KMS-11 (cell line): Measurements from ENCODE around the gene RBFOX2.

Experiments
- H2AFZ ChIP-seq: fragments of 200-600 bp; sonication (generic); 2 replicates; pipeline ENCODE4 v1.6.1; 2016; ENCODE audit warnings: antibody characterized with exemption, mixed run types, low read depth
- H3K27ac ChIP-seq: fragments of 200-600 bp; sonication (generic); 2 replicates; pipeline ENCODE4 v1.6.1; 2016; ENCODE audit warnings: mild to moderate bottlenecking, mixed run types
- H3K27me3 ChIP-seq: fragments of 200-600 bp; sonication (generic); 2 replicates; pipeline ENCODE4 v1.6.1; 2017; ENCODE audit warnings: mild to moderate bottlenecking, low read depth, mixed run types, moderate library complexity; ENCODE audit not compliant: insufficient read depth
- H3K36me3 ChIP-seq: fragments of 200-600 bp; sonication (generic); 2 replicates; pipeline ENCODE4 v1.6.1; 2017; ENCODE audit warnings: mild to moderate bottlenecking, mixed run types; ENCODE audit not compliant: insufficient read depth
- H3K4me1 ChIP-seq: fragments of 200-600 bp; sonication (generic); 2 replicates; pipeline ENCODE4 v1.6.1; 2016; ENCODE audit warnings: mild to moderate bottlenecking, low read depth, mixed run types; ENCODE audit not compliant: poor library complexity, severe bottlenecking
- H3K4me2 ChIP-seq: fragments of 200-600 bp; sonication (generic); 2 replicates; pipeline ENCODE4 v1.7.0; 2016; ENCODE audit warnings: mild to moderate bottlenecking, mixed run types
- H3K4me3 ChIP-seq: fragments of 200-600 bp; sonication (generic); IDR thresholded peaks from 2 replicates; pipeline ENCODE4 v1.6.1; 2017; ENCODE audit warnings: low read depth, low read length, mixed read lengths; ENCODE audit not compliant: insufficient read depth
- H3K79me2 ChIP-seq: fragments of 200-600 bp; sonication (generic); 2 replicates; pipeline ENCODE4 v1.6.1; 2016; ENCODE audit warnings: low read depth, mixed run types; ENCODE audit not compliant: insufficient read depth
- H3K9ac ChIP-seq: fragments of 200-600 bp; sonication (generic); 2 replicates; pipeline ENCODE4 v1.6.1; 2016; ENCODE audit warnings: mild to moderate bottlenecking, mixed run types
- H4K20me1 ChIP-seq: fragments of 200-600 bp; sonication (generic); 2 replicates; pipeline ENCODE4 v1.6.1; 2016; ENCODE audit warnings: mild to moderate bottlenecking, mixed run types; ENCODE audit not compliant: insufficient read depth
- TF ChIP-seq, protein P1 (sequence below): fragments of 200-600 bp; sonication (generic); conservative IDR thresholded peaks from 2 replicates; pipeline ENCODE4 v1.6.1; 2017; ENCODE audit warnings: low read depth, mild to moderate bottlenecking, antibody characterized with exemption, low read length, moderate library complexity, mixed read lengths

Gene RBFOX2

GRCh38 chr22:35752006-35752862 lies 276.4 kb downstream of the RBFOX2 start:
- H4K20me1 ChIP-seq, result no peaks in the 10 kb centered on the region
- H3K79me2 ChIP-seq, result no peaks in the 10 kb centered on the region
- no peak overlapping the region for H3K9ac ChIP-seq
- no peaks in the 10 kb centered on the region for H3K36me3 ChIP-seq
- H3K4me1 ChIP-seq, result no peaks in the 10 kb centered on the region
- TF ChIP-seq, protein P1, sequence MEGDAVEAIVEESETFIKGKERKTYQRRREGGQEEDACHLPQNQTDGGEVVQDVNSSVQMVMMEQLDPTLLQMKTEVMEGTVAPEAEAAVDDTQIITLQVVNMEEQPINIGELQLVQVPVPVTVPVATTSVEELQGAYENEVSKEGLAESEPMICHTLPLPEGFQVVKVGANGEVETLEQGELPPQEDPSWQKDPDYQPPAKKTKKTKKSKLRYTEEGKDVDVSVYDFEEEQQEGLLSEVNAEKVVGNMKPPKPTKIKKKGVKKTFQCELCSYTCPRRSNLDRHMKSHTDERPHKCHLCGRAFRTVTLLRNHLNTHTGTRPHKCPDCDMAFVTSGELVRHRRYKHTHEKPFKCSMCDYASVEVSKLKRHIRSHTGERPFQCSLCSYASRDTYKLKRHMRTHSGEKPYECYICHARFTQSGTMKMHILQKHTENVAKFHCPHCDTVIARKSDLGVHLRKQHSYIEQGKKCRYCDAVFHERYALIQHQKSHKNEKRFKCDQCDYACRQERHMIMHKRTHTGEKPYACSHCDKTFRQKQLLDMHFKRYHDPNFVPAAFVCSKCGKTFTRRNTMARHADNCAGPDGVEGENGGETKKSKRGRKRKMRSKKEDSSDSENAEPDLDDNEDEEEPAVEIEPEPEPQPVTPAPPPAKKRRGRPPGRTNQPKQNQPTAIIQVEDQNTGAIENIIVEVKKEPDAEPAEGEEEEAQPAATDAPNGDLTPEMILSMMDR, result no peak
- no peak overlapping the region for H3K4me3 ChIP-seq
- H3K27ac ChIP-seq, result no peak overlapping the region
- H3K4me2 ChIP-seq, result no peak overlapping the region
- H3K27me3 ChIP-seq, result no peaks in the 10 kb centered on the region
- no peak overlapping the region for H2AFZ ChIP-seq

- Histone ChIP-seq H3K9ac (no peak overlapping the region), H2AFZ (no peak overlapping the region), H4K20me1 (no peaks in the 10 kb centered on the region), H3K36me3 (no peaks in the 10 kb centered on the region), H3K4me3 (no peak overlapping the region), H3K4me1 (no peaks in the 10 kb centered on the region), H3K27me3 (no peaks in the 10 kb centered on the region), H3K4me2 (no peak overlapping the region), H3K79me2 (no peaks in the 10 kb centered on the region), H3K27ac (no peak overlapping the region)
- TF ChIP-seq, protein P1, result no peak
These were observed 278.8 kb downstream of the RBFOX2 start for GRCh38 chr22:35749808-35750207.

- Histone ChIP-seq H3K4me2 (no peak overlapping the region), H3K9ac (no peak overlapping the region), H3K4me1 (no peaks in the 10 kb centered on the region), H4K20me1 (no peaks in the 10 kb centered on the region), H2AFZ (no peak overlapping the region), H3K79me2 (no peaks in the 10 kb centered on the region), H3K27me3 (no peaks in the 10 kb centered on the region), H3K4me3 (no peak overlapping the region), H3K27ac (no peak overlapping the region), H3K36me3 (no peaks in the 10 kb centered on the region)
- TF ChIP-seq, protein P1, result no peak
These were observed 281.5 kb downstream of the RBFOX2 start for GRCh38 chr22:35746946-35747703.

DNA sequence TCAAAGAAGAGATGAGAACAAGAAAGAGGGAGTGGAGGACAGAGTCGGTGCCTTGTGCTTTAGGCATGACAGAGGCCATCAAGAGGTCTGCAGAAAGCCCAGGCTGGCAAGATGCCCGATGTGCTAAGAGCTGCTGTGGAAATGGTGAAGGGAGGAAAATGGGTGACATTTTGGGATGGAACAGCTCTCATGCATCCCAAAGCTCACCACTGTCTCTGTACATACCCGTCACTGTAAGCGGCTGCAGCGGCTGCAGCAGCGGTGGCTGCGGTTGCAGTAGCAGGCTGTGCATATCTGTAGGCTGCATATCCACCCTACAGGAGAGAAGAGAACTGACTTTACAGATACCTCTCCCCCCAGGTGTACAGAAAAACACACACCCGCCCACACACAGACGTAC lies 282.4 kb downstream of the RBFOX2 start:
- H3K36me3 ChIP-seq, result no peaks in the 10 kb centered on the region
- no peak overlapping the region for H3K27ac ChIP-seq
- H3K9ac ChIP-seq, result no peak overlapping the region
- TF ChIP-seq, protein P1, result no peak
- H3K27me3 ChIP-seq, result no peaks in the 10 kb centered on the region
- H3K4me2 ChIP-seq, result no peak overlapping the region
- no peaks in the 10 kb centered on the region for H4K20me1 ChIP-seq
- H2AFZ ChIP-seq, result no peak overlapping the region
- H3K4me1 ChIP-seq, result no peaks in the 10 kb centered on the region
- no peak overlapping the region for H3K4me3 ChIP-seq
- no peaks in the 10 kb centered on the region for H3K79me2 ChIP-seq
